Tongue (tissue), 2 donors: ENCODE data around the gene BTN3A1. TPM values are rescaled to one million over a fixed set of nuclear protein-coding genes. Genes with fewer than 3 reads are reported as not detected.
"Not testable (repeated sequence)": the region's sequence is repeated elsewhere in the genome, so short reads cannot be mapped to it uniquely, and the experiment has no call there.

Experiments used
- DNase-seq: peaks from one replicate; pipeline ENCODE4 v3.0.0-alpha.2; 2015
- total RNA-seq: library from RNA; depleted of rRNA; stranded (reverse); fragments of >200 nt; gene quantifications from one replicate; pipeline ENCODE4 v1.2.3, GENCODE V29; 2014

The BTN3A1 gene
- total RNA-seq, 1 donor from 2014 or later = 23.4 TPM

DNA sequence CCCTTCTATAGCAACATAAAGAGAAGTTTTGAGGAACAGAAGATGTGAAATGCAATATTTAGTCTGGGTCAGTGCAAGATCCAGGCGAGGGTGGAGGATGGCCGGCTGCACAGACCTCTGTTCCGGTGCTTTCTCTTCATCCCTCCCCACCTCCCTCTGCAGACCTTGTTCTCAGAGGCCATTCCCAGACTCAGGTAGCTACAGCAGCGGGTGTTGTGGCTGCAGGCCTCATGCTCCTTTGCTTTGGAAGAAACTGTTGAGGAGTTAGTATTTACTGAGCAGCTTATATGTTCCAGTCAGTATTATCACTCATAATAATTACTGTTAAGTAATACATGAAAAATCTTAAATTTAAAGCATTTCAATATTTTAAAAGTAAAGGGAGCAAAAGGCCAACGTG lies 39.9 kb downstream of the BTN3A1 start:
- no peak for DNase-seq

GRCh38 chr6:26445934-26446667 lies 44.0 kb downstream of the BTN3A1 start:
- DNase-seq = no peak

GRCh38 chr6:26447257-26447656 lies 45.2 kb downstream of the BTN3A1 start:
- DNase-seq = no peak

- no peak for DNase-seq
Measured at GRCh38 chr6:26450240-26450639, 48.2 kb downstream of the BTN3A1 start.

DNA sequence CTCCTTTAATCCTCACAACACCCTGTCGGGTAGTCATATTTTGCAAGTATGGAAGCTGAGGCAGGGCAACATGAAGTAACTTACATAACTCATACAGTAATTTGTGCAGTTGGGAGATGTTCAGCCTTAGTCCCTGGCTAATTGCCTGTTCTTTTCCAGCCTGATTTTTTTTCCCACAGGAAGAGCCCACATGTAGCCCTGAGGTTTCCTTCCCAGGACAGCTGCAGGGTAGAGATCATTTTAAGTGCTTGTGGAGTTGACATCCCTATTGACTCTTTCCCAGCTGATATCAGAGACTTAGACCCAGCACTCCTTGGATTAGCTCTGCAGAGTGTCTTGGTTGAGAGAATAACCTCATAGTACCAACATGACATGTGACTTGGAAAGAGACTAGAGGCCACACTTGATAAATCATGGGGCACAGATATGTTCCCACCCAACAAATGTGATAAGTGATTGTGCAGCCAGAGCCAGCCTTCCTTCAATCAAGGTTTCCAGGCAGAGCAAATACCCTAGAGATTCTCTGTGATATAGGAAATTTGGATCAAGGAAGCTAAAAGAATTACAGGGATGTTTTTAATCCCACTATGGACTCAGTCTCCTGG lies 50.7 kb downstream of the BTN3A1 start:
- no peak for DNase-seq

GRCh38 chr6:26454631-26455030 lies 52.6 kb downstream of the BTN3A1 start:
- DNase-seq = no peak

DNA sequence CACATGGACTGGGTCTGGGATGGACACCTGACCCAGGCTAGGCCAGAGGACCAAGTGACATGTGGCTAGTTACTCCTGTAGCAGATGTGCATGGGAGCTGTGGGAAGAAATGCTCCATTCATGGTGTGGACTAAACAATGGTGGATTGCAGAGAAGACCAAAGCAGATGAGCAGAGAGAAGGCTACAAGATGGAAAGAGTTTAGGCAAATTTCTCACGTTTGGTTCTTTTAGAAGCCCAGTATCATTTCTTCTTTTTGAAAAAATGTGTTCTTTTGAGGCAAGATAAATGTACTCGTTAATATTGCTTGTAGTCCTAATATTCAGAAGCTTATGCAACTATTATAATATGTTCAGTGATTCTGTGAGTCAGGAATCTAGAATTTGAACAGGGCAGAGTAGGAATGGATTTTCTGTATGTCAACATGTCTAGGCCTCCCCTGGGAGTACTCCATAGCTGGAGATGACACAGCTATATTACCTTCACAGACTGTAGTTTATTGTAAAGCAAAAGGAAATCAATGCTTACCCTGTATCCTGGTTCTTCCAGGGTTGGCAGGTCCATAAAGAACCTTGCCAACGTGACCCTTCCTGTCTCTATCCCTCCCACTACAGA lies 53.4 kb downstream of the BTN3A1 start:
- DNase-seq = no peak

DNA sequence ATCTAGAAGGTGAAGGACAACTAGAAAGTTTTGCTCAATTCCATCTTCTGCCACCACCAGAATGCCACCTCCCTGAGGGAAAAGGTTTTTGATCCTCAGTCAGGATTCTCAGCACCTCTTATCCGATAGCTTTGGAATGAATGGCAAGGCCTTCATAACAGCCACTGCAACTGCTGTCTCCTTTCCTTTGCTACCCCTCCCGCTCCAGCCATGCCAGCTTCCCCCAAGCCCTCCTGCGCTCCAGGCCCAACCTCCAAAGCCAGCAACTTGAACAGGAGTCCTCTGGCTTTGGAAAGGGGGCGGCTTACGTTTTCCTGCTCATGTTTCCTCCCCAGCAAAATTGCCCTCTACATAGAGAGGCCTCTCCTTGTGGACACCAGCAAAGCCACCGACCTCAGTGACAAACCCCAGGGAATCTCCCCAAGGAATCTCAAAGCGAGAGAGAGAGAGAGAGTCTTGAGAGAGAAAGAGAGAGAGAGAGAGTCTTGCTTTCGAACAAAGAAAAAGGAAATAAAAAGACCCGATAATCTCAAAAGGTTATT lies 55.3 kb downstream of the BTN3A1 start:
- DNase-seq = no peak

DNA sequence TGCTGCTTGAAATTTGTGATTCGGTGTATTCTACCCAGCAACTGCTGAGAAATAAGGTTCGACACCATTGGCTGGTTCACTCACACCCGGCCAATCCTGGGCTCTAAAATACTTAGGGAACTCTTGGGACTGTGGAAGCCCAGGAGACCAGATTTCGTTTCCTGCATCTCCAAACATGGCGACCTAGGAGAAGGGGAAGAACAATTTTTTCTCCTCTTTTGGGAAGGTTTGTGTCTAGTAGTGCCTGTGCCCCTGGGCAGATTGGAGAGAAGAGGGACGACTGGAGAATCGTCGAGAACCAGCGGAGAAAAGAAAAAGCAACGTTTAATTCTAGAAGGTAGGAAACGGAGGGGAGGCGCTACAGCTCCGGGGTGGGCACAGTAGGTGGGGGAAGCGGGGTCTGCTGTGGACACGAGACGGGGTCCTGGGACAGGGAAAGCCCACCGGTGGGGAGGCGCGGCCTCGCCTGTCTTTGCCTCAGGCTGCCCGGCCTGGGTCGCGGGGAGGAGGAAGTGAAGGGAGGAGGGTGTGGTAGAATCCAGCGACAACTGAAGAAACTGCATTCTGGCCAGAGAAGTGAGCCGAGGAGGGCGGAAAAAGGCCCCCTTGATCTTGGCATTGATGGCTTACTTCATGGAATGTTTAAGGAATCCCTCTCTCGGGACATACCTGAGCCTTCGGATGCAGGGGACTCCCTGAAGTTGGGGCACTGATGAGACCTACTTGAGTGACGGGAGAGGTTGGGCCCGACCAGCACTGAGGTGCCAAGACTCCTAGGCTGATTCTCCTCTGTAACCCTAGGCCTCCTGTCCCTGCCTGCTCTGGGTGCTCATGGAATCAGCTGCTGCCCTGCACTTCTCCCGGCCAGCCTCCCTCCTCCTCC lies 56.0 kb downstream of the BTN3A1 start, which contains the start of gene BTN2A1:
BTN2A1 (plus strand) TSS at position 150 of the 883 bp plus-strand sequence; CDS start at position 832, 682 bp downstream.
- DNase-seq = peak; percentile 97

DNA sequence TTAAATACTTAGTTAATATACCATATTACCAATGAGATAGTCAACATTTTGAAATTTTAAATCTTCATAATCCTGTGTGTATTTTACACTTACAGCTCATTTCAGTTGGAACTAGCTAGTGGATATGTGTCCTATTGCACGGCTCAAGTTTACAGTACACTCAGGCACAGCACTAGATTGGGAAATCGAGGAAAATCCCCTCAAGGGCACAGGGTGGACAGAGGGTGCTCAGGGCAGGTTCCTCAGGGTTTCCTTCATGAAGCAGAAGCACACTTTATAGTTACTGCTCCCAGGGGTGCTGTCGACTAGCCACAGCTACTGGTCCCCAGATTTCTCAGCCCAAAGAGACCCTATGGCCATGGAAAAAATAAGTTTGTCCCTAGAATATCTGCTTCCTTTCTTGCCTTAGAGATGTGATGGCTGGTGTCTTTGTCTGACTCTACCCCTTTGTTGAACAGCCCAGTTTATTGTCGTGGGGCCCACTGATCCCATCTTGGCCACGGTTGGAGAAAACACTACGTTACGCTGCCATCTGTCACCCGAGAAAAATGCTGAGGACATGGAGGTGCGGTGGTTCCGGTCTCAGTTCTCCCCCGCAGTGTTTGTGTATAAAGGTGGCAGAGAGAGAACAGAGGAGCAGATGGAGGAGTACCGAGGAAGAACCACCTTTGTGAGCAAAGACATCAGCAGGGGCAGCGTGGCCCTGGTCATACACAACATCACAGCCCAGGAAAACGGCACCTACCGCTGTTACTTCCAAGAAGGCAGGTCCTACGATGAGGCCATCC lies 57.1 kb downstream of the BTN3A1 start:
- no peak for DNase-seq

DNA sequence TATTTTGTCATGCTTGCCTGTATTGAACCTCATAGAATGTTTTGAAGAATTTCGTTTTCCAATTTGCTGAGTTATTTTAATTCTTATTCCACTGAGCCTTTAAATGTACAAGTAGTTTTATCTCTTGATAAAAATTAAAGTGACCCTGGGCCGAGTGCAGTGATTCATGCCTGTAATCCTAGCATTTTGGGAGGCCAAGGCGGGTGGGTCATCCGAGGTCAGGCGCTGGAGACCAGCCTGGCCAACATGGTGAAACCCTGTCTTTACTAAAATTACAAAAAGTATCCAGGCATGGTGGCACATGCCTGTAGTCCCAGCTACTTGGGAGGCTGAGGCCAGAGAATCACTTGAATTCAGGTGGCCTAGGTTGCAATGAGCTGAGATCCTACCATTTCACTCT lies 59.3 kb downstream of the BTN3A1 start:
- not testable (repeated sequence) for DNase-seq

DNA sequence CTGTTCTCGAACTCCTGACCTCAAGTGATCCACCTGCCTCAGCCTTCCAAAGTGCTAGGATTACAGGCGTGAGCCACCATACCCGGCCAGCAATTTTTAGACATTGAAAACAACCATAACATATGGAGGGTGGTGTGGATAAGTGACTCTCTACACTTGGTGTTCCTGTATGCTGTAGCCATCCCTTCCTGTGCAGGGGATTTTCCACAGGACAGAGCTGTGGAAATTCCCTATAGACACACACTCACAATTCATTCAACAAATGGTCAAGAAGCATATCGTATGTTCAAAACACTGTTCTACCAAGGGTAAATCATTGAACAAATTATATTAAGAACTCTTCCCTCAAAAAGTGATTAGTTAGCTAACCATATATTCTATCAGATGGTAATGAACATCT lies 61.9 kb downstream of the BTN3A1 start:
- DNase-seq = no peak

- no peak for DNase-seq
Measured at GRCh38 chr6:26464416-26465131, 62.5 kb downstream of the BTN3A1 start.

Other genes with a start within 250 kb of the BTN3A1 start
- gene BTN3A2, start 37.1 kb upstream of the BTN3A1 start, total RNA-seq = 7.0 TPM
- 17.1 TPM for gene BTN2A2, start 19.2 kb upstream of the BTN3A1 start, total RNA-seq
- 12.0 TPM for gene BTN3A3, start 38.2 kb downstream of the BTN3A1 start, total RNA-seq
- gene BTN2A1, start 55.7 kb downstream of the BTN3A1 start, total RNA-seq = 15.8 TPM
- gene BTN1A1, start 98.0 kb downstream of the BTN3A1 start, total RNA-seq = not detected
- 56.7 TPM for gene HMGN4, start 136.1 kb downstream of the BTN3A1 start, total RNA-seq
- 15.7 TPM for gene ABT1, start 194.7 kb downstream of the BTN3A1 start, total RNA-seq